ENCODE data around the gene NRXN3.

Gene NRXN3

DNA sequence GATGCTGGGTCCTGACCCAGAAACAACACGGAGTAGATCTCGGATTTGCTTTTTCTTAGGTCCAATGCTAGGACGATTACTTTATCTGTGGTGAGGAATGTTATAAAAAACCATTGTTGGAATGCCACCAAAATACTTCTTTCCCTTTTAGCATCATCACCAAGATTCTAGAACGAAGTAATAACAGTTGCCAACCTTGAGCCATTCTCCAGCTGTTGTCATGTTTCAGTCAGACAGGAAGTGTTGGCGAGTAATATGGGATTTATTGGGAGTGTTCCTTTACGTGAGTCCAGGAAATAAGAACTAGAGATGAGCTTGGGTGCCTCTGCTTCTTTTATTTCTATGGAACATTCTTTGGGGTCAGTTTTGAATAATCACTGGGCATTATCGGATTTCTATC lies 1148.2 kb downstream of the NRXN3 start:
- Histone ChIP-seq H3K9me3 (ENCODE audit: insufficient read depth, low read depth, low read length) (no peaks in the 10 kb centered on the region), H3K4me1 (ENCODE audit: insufficient read depth, low read length) (0 out of 2 replicates have a peak, but pooled peaks cover 12% of the 10 kb centered on the region), H3K27ac (ENCODE audit: low read depth, low read length) (no peak overlapping the region), H3K9ac (ENCODE audit: low read depth, low read length) (no peak overlapping the region), H3K27me3 (ENCODE audit: insufficient read depth, low read length) (no peaks in the 10 kb centered on the region), H3K36me3 (ENCODE audit: insufficient read depth, low read length) (no peaks in the 10 kb centered on the region), H3K4me3 (ENCODE audit: low read length) (no peak overlapping the region)
- WGBS = 89% methylated on average over 6 of the region's 7 CpGs

DNA sequence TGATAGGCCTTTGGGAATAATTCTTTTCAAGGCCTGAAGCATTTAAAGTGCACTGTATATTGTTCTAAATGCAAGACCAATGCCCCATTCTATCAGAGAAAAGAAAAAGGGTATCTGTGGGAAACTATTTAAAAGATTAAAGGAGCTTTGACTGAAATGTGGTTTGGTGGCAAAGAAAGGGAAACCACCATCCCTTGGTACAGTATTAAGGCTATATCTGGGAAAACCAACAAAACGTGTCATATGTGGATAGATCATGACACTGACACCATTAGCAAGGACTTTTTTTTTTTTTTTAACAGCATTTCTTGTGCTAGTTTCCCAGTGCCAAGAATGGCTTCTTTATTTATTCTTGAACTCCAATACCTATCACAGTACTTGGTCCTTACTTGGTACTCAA lies 1150.4 kb downstream of the NRXN3 start:
- Histone ChIP-seq H3K4me3 (ENCODE audit: low read length) (no peak overlapping the region), H3K9me3 (ENCODE audit: insufficient read depth, low read depth, low read length) (no peaks in the 10 kb centered on the region), H3K27me3 (ENCODE audit: insufficient read depth, low read length) (no peaks in the 10 kb centered on the region), H3K36me3 (ENCODE audit: insufficient read depth, low read length) (no peaks in the 10 kb centered on the region), H3K4me1 (ENCODE audit: insufficient read depth, low read length) (0 out of 2 replicates have a peak, but pooled peaks cover 6% of the 10 kb centered on the region), H3K27ac (ENCODE audit: low read depth, low read length) (no peak overlapping the region), H3K9ac (ENCODE audit: low read depth, low read length) (no peak overlapping the region)
- WGBS = 90% methylated on average over 1 of the region's 1 CpG

DNA sequence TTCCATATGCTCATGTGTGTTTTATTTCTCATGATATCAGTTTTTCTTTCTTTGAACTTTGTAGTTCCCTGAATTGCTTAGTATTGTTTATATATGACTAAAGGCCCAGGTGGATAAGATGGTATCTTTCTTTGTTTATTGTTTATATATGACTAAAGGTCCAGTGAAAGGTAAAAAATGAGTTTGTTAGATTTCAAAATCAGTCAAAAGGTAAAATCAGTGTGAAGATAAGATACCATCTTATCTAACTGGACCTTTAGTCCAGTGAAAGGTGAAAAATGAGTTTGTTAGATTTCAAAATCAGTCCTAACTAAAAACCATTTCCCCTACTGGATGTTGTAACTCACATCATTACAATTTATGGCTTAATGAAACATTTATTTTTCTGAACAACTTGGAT lies 1150.9 kb downstream of the NRXN3 start:
- no peak overlapping the region for H3K9ac ChIP-seq (ENCODE audit: low read depth, low read length)
- no peaks in the 10 kb centered on the region for H3K9me3 ChIP-seq (ENCODE audit: insufficient read depth, low read depth, low read length)
- H3K4me3 ChIP-seq (ENCODE audit: low read length) = no peak overlapping the region
- 0 out of 2 replicates have a peak, but pooled peaks cover 2% of the 10 kb centered on the region for H3K4me1 ChIP-seq (ENCODE audit: insufficient read depth, low read length)
- H3K27me3 ChIP-seq (ENCODE audit: insufficient read depth, low read length) = no peaks in the 10 kb centered on the region
- no peak overlapping the region for H3K27ac ChIP-seq (ENCODE audit: low read depth, low read length)
- no peaks in the 10 kb centered on the region for H3K36me3 ChIP-seq (ENCODE audit: insufficient read depth, low read length)

- H3K9me3 ChIP-seq (ENCODE audit: insufficient read depth, low read depth, low read length) = no peaks in the 10 kb centered on the region
- H3K4me1 ChIP-seq (ENCODE audit: insufficient read depth, low read length) = no peaks in the 10 kb centered on the region
- no peak overlapping the region for H3K27ac ChIP-seq (ENCODE audit: low read depth, low read length)
- no peak overlapping the region for H3K4me3 ChIP-seq (ENCODE audit: low read length)
- H3K27me3 ChIP-seq (ENCODE audit: insufficient read depth, low read length) = no peaks in the 10 kb centered on the region
- no peaks in the 10 kb centered on the region for H3K36me3 ChIP-seq (ENCODE audit: insufficient read depth, low read length)
- 92% methylated on average over 1 of the region's 2 CpGs for WGBS
- H3K9ac ChIP-seq (ENCODE audit: low read depth, low read length) = no peak overlapping the region
Observed at GRCh38 chr14:79325071-79325470, 1154.9 kb downstream of the NRXN3 start.

- H3K4me1 ChIP-seq (ENCODE audit: insufficient read depth, low read length) = no peaks in the 10 kb centered on the region
- H3K9me3 ChIP-seq (ENCODE audit: insufficient read depth, low read depth, low read length) = no peaks in the 10 kb centered on the region
- H3K27ac ChIP-seq (ENCODE audit: low read depth, low read length) = no peak overlapping the region
- no peak overlapping the region for H3K4me3 ChIP-seq (ENCODE audit: low read length)
- no peak overlapping the region for H3K9ac ChIP-seq (ENCODE audit: low read depth, low read length)
- no peaks in the 10 kb centered on the region for H3K27me3 ChIP-seq (ENCODE audit: insufficient read depth, low read length)
- WGBS = 81% methylated on average over 3 of the region's 3 CpGs
- H3K36me3 ChIP-seq (ENCODE audit: insufficient read depth, low read length) = no peaks in the 10 kb centered on the region
Observed at GRCh38 chr14:79325557-79325956, 1155.4 kb downstream of the NRXN3 start.

DNA sequence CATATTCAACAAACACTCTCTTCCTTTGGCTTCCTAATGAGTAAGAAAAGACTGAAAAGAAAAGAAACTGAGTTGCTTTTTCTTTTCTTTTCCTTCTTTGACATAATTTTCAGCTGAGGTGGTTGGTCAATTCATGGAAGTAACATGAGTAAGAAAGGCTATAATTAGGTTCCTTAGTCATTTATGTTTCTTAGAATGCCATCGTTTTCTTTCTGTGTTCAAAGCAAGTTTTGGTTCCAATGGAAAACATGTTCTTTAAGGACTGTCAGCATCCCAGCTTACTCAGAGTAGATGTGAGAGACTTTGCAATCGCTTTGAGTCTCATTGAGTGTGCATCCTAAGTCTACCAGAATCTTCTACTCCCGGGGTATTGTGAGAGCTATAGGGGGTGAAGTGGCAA lies 1158.7 kb downstream of the NRXN3 start:
- no peak overlapping the region for H3K4me3 ChIP-seq (ENCODE audit: low read length)
- WGBS = 95% methylated on average over 3 of the region's 3 CpGs
- H3K36me3 ChIP-seq (ENCODE audit: insufficient read depth, low read length) = no peaks in the 10 kb centered on the region
- no peaks in the 10 kb centered on the region for H3K9me3 ChIP-seq (ENCODE audit: insufficient read depth, low read depth, low read length)
- no peaks in the 10 kb centered on the region for H3K27me3 ChIP-seq (ENCODE audit: insufficient read depth, low read length)
- H3K4me1 ChIP-seq (ENCODE audit: insufficient read depth, low read length) = peaks cover 23% of the 10 kb centered on the region
- H3K27ac ChIP-seq (ENCODE audit: low read depth, low read length) = no peak overlapping the region
- no peak overlapping the region for H3K9ac ChIP-seq (ENCODE audit: low read depth, low read length)

DNA sequence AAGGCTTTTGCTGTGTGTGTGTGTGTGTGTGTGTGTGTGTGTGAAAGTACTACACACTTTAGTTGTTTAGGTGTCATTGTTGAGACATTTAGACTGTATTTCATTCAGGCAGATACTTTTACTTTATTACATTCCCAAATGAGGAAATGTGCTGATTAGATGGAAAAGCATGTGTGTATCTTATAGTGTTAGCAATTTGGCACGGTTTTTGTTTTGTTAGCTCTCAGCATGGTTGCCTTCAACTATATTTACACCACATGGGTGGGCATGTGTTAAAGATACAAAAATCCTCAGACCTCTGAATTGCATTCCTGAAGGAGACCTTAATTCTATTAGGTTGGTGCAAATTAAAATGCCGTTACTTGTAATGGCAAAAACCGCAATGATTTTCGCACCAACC lies 1161.7 kb downstream of the NRXN3 start:
- Histone ChIP-seq H3K27ac (ENCODE audit: low read depth, low read length) (no peak overlapping the region), H3K27me3 (ENCODE audit: insufficient read depth, low read length) (no peaks in the 10 kb centered on the region), H3K4me3 (ENCODE audit: low read length) (no peak overlapping the region), H3K9ac (ENCODE audit: low read depth, low read length) (no peak overlapping the region), H3K9me3 (ENCODE audit: insufficient read depth, low read depth, low read length) (no peaks in the 10 kb centered on the region), H3K36me3 (ENCODE audit: insufficient read depth, low read length) (no peaks in the 10 kb centered on the region), H3K4me1 (ENCODE audit: insufficient read depth, low read length) (peaks cover 34% of the 10 kb centered on the region)
- WGBS = 96% methylated on average over 3 of the region's 4 CpGs

GRCh38 chr14:79332504-79333197 lies 1162.5 kb downstream of the NRXN3 start:
- Histone ChIP-seq H3K36me3 (ENCODE audit: insufficient read depth, low read length) (no peaks in the 10 kb centered on the region), H3K9me3 (ENCODE audit: insufficient read depth, low read depth, low read length) (no peaks in the 10 kb centered on the region), H3K9ac (ENCODE audit: low read depth, low read length) (no peak overlapping the region), H3K4me3 (ENCODE audit: low read length) (peak overlapping the region; percentile 24; the same call in 1 of the 2 replicates), H3K27me3 (ENCODE audit: insufficient read depth, low read length) (no peaks in the 10 kb centered on the region), H3K4me1 (ENCODE audit: insufficient read depth, low read length) (peaks cover 36% of the 10 kb centered on the region), H3K27ac (ENCODE audit: low read depth, low read length) (peak overlapping the region; percentile 41; the same call in 1 of the 2 replicates)
- WGBS = 24% methylated on average over 7 of the region's 7 CpGs

DNA sequence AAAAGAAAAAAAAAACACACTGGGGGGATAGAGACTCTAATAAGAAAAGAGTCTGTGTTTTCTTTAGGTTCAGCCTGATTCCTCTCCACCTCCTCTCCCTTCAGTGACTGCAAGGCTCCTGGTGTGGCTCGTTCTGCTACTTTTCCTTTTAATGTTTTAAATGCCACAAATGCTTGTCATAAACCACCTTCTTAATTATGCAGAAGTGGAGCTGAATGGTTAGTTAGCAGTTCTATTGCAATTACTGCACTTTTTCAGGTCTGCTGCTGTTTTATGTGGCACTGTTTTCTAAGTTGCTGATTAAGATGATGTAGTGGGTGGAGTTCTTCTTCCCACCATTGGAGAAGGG lies 1163.0 kb downstream of the NRXN3 start:
- Histone ChIP-seq H3K4me1 (ENCODE audit: insufficient read depth, low read length) (peaks cover 40% of the 10 kb centered on the region), H3K27ac (ENCODE audit: low read depth, low read length) (peak overlapping the region; percentile 41; the same call in 1 of the 2 replicates), H3K9me3 (ENCODE audit: insufficient read depth, low read depth, low read length) (no peaks in the 10 kb centered on the region), H3K27me3 (ENCODE audit: insufficient read depth, low read length) (no peaks in the 10 kb centered on the region), H3K9ac (ENCODE audit: low read depth, low read length) (no peak overlapping the region), H3K4me3 (ENCODE audit: low read length) (peak overlapping the region; percentile 24), H3K36me3 (ENCODE audit: insufficient read depth, low read length) (no peaks in the 10 kb centered on the region)
- WGBS = 38% methylated on average over 1 of the region's 1 CpG

DNA sequence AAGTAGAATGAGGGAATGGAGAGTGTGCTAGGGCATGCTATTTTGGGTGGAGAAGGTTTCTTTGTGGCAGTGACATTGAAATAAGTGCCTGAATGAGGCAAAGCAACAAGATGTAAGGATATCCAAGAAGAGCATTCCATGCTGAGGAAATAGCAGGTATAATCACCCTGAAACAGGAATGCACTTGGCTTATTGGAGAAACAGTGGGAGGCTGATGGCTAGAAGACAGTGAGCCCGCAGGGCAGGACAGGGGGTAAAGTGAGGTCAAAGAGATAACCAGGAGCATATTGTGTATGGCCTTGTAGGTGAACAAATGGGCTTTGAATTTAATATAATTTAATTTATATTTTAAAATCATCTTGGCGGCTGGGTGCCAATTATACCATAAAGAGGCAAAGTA lies 1164.1 kb downstream of the NRXN3 start:
- WGBS = 59% methylated on average over 2 of the region's 2 CpGs
- Histone ChIP-seq H3K36me3 (ENCODE audit: insufficient read depth, low read length) (no peaks in the 10 kb centered on the region), H3K9ac (ENCODE audit: low read depth, low read length) (no peak overlapping the region), H3K27me3 (ENCODE audit: insufficient read depth, low read length) (no peaks in the 10 kb centered on the region), H3K4me1 (ENCODE audit: insufficient read depth, low read length) (peaks cover 43% of the 10 kb centered on the region), H3K27ac (ENCODE audit: low read depth, low read length) (no peak overlapping the region), H3K4me3 (ENCODE audit: low read length) (no peak overlapping the region), H3K9me3 (ENCODE audit: insufficient read depth, low read depth, low read length) (no peaks in the 10 kb centered on the region)

- Histone ChIP-seq H3K27ac (ENCODE audit: low read depth, low read length) (no peak overlapping the region), H3K9ac (ENCODE audit: low read depth, low read length) (no peak overlapping the region), H3K4me1 (ENCODE audit: insufficient read depth, low read length) (peaks cover 47% of the 10 kb centered on the region), H3K36me3 (ENCODE audit: insufficient read depth, low read length) (no peaks in the 10 kb centered on the region), H3K4me3 (ENCODE audit: low read length) (no peak overlapping the region), H3K27me3 (ENCODE audit: insufficient read depth, low read length) (no peaks in the 10 kb centered on the region), H3K9me3 (ENCODE audit: insufficient read depth, low read depth, low read length) (no peaks in the 10 kb centered on the region)
- WGBS = 92% methylated on average over 2 of the region's 3 CpGs
Observed at GRCh38 chr14:79337761-79338160, 1167.6 kb downstream of the NRXN3 start.

- Histone ChIP-seq H3K27ac (ENCODE audit: low read depth, low read length) (no peak overlapping the region), H3K9ac (ENCODE audit: low read depth, low read length) (no peak overlapping the region), H3K4me1 (ENCODE audit: insufficient read depth, low read length) (peaks cover 27% of the 10 kb centered on the region), H3K9me3 (ENCODE audit: insufficient read depth, low read depth, low read length) (no peaks in the 10 kb centered on the region), H3K4me3 (ENCODE audit: low read length) (no peak overlapping the region), H3K27me3 (ENCODE audit: insufficient read depth, low read length) (no peaks in the 10 kb centered on the region), H3K36me3 (ENCODE audit: insufficient read depth, low read length) (no peaks in the 10 kb centered on the region)
- WGBS = 88% methylated on average over 5 of the region's 5 CpGs
Observed at GRCh38 chr14:79342942-79343341, 1172.8 kb downstream of the NRXN3 start.

Measured in HUES64 (cell line).